ENCODE measurements around the gene SH2D5.

Gene SH2D5

DNA sequence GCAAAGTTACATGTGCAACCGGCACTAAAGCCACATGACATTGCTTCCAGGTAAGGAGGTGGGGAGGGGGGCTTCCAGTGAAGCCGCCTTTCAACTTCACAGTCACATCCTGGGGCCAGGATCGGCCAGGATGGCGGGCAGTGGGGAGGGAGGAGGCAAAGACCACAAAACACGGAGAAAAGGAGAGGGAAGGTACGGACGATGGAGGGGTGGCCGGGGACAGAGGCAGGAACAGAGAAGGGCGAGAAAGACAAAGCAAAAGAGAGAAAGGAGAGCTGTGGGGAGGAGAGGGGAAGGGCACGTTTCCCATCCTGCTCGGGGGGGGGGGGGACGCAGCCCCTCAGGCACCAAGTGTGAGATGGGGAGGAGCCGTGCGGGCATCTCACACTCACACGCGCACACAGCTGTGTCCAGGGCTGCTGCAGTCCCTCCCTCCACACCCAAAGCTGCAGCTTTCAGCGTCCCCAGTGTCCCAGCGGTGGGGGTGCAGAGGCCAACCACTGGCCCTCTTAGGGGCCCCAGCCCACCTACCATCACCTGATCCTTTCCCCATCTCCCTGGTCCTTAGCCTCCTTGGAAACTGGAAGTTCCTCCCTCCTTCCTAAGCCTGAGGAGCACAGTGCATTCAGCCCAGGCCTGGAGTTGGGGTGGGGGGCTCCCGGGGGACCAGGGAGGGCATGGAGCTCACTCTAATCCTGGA is 2.4 kb downstream of the SH2D5 start:
- POLR2A ChIA-PET = interaction anchor here (0.6 kb wide), 1 partner anchor 1245 kb away, joined by 5 read pairs; the partner anchor contains the start of gene CAPZB
- TF ChIP-seq CTCF (IDR thresholded peaks at IDR 0.05; ENCODE audit: control extremely low read depth, extremely low read depth, low read depth, missing control alignments) = no peak
- CTCF ChIA-PET = interaction anchor here (4.3 kb wide), 1 partner anchor 34 kb away, joined by 24 read pairs; no protein-coding TSS in a partner anchor
- DNase-seq (ENCODE audit: extremely low spot score) = peak; percentile 23

- TF ChIP-seq CTCF (IDR thresholded peaks at IDR 0.05; ENCODE audit: control extremely low read depth, extremely low read depth, low read depth, missing control alignments) = no peak
- CTCF ChIA-PET = interaction anchor here (3.3 kb wide), 1 partner anchor 32 kb away, joined by 17 read pairs; no protein-coding TSS in a partner anchor
- POLR2A ChIA-PET = no interaction called here
- DNase-seq (ENCODE audit: extremely low spot score) = peak; percentile 12
These were observed 3.2 kb downstream of the SH2D5 start for GRCh38 chr1:20729155-20729931.

- no peak for DNase-seq (ENCODE audit: extremely low spot score)
- ChIA-PET POLR2A (no interaction called here), CTCF (interaction anchor here (0.6 to 3.3 kb wide), 4 partner anchors 10 to 467 kb away, joined by 3 to 17 read pairs (median 6); partner anchors contain the start of gene KIF17)
- no peak for TF ChIP-seq CTCF (IDR thresholded peaks at IDR 0.05; ENCODE audit: control extremely low read depth, extremely low read depth, low read depth, missing control alignments)
These were observed 3.9 kb downstream of the SH2D5 start for GRCh38 chr1:20728371-20729154.

DNA sequence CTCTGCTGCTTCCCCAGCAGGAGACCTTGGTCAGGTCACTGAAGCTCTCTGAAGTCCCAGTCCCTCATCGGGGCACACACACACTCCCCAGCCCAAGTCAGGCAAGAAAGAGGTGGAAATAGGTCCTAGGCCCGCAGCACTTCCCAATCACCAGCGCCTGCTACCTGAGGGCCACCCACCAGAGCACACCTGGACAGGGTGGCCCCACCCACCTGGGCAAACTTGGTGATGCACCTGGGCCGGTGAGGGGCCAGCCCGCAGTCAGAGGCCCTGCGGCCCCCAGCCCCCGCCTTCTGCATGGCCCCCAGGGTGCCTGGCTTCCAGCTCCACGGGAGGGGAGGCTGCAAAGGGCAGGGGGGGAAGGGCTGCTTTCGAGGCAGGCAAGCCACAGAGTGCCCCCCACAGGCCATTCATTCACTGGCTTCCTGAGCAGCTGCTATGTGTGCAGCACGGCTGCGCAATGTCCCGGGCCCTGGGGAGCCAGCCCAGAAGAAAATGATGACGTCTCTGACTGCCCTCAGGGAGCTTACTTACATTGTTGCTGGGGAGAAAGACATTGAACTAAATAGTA is 4.7 kb downstream of the SH2D5 start:
- DNase-seq (ENCODE audit: extremely low spot score) = peak; percentile 21
- CTCF ChIA-PET = interaction anchor here (0.6 to 3.3 kb wide), 4 partner anchors 10 to 467 kb away, joined by 3 to 17 read pairs (median 6); partner anchors contain the start of gene KIF17
- POLR2A ChIA-PET = no interaction called here
- no peak for TF ChIP-seq CTCF (IDR thresholded peaks at IDR 0.05; ENCODE audit: control extremely low read depth, extremely low read depth, low read depth, missing control alignments)

- CTCF ChIA-PET = interaction anchor here (2.4 to 3.3 kb wide), 2 partner anchors 9 to 30 kb away, joined by 10 to 17 read pairs; partner anchors contain the start of gene KIF17
- no peak for TF ChIP-seq CTCF (IDR thresholded peaks at IDR 0.05; ENCODE audit: control extremely low read depth, extremely low read depth, low read depth, missing control alignments)
- POLR2A ChIA-PET = no interaction called here
- no peak for DNase-seq (ENCODE audit: extremely low spot score)
These were observed 5.4 kb downstream of the SH2D5 start for GRCh38 chr1:20726932-20727745.

All from GM10248 (cell line).